COR-L47 (cell line): ENCODE results near the gene AIFM2.
"Not testable (repeated sequence)": the region's sequence is repeated elsewhere in the genome, so short reads cannot be mapped to it uniquely, and the experiment has no call there.

ENCODE experiments used
- DNase-seq: peaks from one replicate; lab custom pipeline; 2025; lab: John Stamatoyannopoulos, UW

AIFM2 gene

GRCh38 chr10:70090951-70091350 lies 41.7 kb downstream of the AIFM2 start:
- DNase-seq = no peak

GRCh38 chr10:70090013-70090412 lies 42.6 kb downstream of the AIFM2 start:
- DNase-seq = no peak

- DNase-seq = no peak
Observed at GRCh38 chr10:70088308-70088698, 44.3 kb downstream of the AIFM2 start.

GRCh38 chr10:70087616-70088307 lies 44.9 kb downstream of the AIFM2 start:
- DNase-seq = no peak

GRCh38 chr10:70085975-70086613 lies 46.5 kb downstream of the AIFM2 start:
- no peak for DNase-seq

GRCh38 chr10:70084189-70084588 lies 48.4 kb downstream of the AIFM2 start:
- no peak for DNase-seq

GRCh38 chr10:70080789-70081188 lies 51.8 kb downstream of the AIFM2 start:
- not testable (repeated sequence) for DNase-seq

GRCh38 chr10:70078937-70079336 lies 53.7 kb downstream of the AIFM2 start:
- DNase-seq = no peak

GRCh38 chr10:70078329-70078728 lies 54.3 kb downstream of the AIFM2 start:
- no peak for DNase-seq

GRCh38 chr10:70074971-70075370 lies 57.7 kb downstream of the AIFM2 start:
- no peak for DNase-seq

GRCh38 chr10:70074165-70074564 lies 58.5 kb downstream of the AIFM2 start:
- no peak for DNase-seq

GRCh38 chr10:70070834-70071233 lies 61.8 kb downstream of the AIFM2 start:
- DNase-seq = no peak

- no peak for DNase-seq
Observed at GRCh38 chr10:70069346-70069745, 63.3 kb downstream of the AIFM2 start.

GRCh38 chr10:70068925-70069324 lies 63.7 kb downstream of the AIFM2 start:
- no peak for DNase-seq

- DNase-seq = no peak
Observed at GRCh38 chr10:70067586-70067985, 65.0 kb downstream of the AIFM2 start.

- no peak for DNase-seq
Observed at GRCh38 chr10:70066190-70066589, 66.4 kb downstream of the AIFM2 start.

- no peak for DNase-seq
Observed at GRCh38 chr10:70064486-70064885, 68.1 kb downstream of the AIFM2 start.

GRCh38 chr10:70063418-70064098 lies 69.1 kb downstream of the AIFM2 start:
- no peak for DNase-seq
